GM19452 (cell line): ENCODE measurements around the gene ABHD17A.
"Not testable (repeated sequence)": the region's sequence is repeated elsewhere in the genome, so short reads cannot be mapped to it uniquely, and the experiment has no call there.

Source experiments
- ATAC-seq: cut with Tn5 transposase; IDR thresholded peaks from one replicate; pipeline ENCODE4 v1.9.1; 2021; ENCODE audit not compliant: unreplicated experiment

ABHD17A gene

GRCh38 chr19:1881393-1882088 lies 3.8 kb downstream of the ABHD17A start:
- ATAC-seq: not testable (repeated sequence)

- ATAC-seq: no peak
Observed at GRCh38 chr19:1880611-1881392, 4.5 kb downstream of the ABHD17A start.

- ATAC-seq: not testable (repeated sequence)
Observed at GRCh38 chr19:1879982-1880381, 5.3 kb downstream of the ABHD17A start.

DNA sequence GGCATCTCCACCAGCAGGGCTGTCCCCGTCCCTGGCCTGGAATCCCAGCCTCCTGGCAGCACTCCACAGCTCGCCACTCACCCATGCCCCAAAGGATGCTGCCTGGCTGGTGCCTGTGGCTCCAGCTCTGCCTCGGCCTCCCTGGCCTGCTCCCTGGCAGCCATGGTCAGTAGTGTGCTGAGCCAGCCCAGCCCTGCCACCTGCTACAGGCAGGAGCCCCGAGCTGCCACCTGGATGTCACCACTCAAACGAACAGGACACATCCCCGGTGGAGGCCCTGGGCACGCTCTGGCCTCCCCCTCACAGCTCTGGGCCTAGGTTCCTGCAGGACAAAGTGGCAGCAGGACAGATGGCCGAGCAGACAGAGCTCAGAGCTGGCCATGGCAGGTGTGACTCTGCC lies 6.7 kb downstream of the ABHD17A start:
- not testable (repeated sequence) for ATAC-seq

- not testable (repeated sequence) for ATAC-seq
Observed at GRCh38 chr19:1877280-1877660, 8.0 kb downstream of the ABHD17A start.

GRCh38 chr19:1876496-1877279 lies 8.6 kb downstream of the ABHD17A start:
- not testable (repeated sequence) for ATAC-seq

- ATAC-seq: peak; percentile 85
Observed at GRCh38 chr19:1875646-1876495, 9.4 kb downstream of the ABHD17A start.

DNA sequence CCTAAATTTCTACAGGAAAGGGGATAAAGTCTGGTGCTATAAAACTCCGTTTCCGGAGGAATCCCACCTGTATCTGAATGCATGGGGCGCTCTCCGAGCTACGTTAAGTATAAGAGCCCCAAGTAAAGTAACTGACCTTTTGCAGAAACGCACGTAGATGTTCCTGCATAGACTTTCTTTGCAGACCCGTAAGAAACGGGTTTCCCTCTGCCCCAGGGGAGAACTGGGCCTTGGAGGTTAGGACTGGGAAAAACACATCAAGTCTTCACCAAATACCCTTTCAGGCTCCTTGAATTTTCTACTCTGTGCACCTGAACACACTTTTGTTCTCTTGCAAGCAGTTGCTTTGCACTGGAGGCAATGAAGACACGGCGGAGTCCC lies 10.0 kb downstream of the ABHD17A start:
- not testable (repeated sequence) for ATAC-seq

GRCh38 chr19:1874554-1875185 lies 10.6 kb downstream of the ABHD17A start:
- ATAC-seq: no peak

GRCh38 chr19:1873524-1874473 lies 11.5 kb downstream of the ABHD17A start:
- no peak for ATAC-seq

GRCh38 chr19:1872807-1873523 lies 12.3 kb downstream of the ABHD17A start:
- no peak for ATAC-seq

- no peak for ATAC-seq
Observed at GRCh38 chr19:1871630-1872029, 13.7 kb downstream of the ABHD17A start.

DNA sequence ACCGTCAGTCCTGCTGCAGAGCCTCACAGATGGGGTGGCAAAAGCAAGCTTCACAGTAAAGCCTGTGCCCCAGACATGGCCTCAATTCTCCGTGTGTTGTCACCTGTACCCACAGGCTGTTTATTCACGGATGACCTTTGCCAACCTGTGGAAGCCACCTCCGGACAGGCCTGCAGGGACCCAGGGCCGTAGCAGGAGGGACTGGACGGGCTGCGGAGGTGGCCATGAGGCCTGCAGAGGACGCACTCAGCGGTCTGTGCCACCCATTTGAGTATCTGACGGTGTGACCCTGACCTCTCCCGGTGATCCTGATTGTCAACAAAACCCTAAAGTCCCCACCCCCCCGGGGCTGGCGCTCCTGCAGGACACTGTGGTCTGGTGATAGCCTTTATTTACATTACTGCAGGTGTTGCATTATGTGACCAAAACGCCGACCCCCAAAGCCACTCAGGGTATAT lies 14.1 kb downstream of the ABHD17A start:
- no peak for ATAC-seq

DNA sequence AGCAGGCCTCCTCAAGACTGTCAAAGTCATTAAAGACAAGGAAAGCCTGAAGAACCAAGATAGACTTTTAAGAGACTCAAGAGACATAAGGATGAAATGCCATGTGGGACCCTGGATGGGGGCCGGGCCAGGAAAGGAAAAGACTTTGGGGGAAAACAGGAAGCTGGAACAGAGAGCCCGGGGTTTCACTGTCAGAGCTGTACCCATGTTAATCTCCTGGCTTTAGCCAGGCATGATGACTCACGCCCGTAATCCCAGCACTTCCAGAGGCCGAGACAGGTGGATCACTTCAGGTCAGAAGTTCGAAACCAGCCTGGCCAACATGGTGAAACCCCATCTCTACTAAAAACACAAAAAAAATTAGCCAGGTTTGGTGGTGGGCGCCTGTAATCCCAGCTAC lies 16.3 kb downstream of the ABHD17A start:
- no peak for ATAC-seq

GRCh38 chr19:1867349-1867724 lies 18.0 kb downstream of the ABHD17A start:
- ATAC-seq: no peak

GRCh38 chr19:1866693-1867348 lies 18.5 kb downstream of the ABHD17A start:
- ATAC-seq: no peak

DNA sequence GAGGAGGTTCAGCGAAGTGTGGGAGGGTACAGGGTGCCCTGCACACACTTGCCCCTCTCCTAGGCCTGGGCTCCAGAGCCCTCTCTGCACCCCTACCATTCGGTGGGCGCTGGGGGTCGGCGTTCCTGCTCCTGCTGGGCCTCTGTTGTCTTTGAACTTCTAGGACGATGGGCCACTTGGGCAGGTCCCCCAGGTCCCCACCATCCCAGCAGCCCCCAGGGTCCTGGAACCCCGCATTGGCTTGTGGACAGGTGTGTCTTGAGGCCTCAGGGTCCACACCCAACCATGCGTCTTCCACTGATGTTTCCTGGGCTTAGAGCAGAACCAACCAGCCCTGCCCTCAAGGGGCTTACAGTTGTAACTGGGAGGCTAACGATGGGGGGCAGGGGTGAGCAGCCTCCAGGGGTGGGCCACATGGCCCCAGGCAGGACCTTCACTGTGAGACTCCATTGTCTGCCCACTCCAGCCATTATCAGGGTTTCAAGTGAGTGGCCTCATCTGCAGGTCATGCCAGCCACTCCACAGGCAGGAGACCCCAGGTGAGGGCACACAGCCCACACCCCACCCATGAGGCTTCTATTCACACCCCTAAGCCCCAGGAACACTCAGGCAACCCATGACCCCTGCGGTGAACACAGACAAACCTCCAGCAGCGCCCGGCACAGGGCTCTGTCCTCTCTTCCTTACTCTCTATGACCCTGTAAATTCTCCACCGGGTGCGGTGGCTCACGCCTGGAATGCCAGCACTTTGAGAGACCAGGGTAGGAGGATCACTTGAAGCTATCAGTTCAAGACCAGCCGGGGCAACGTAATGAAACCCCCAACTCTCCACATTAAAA lies 19.9 kb downstream of the ABHD17A start:
- no peak for ATAC-seq
